ENCODE data around the gene GRIN3A. TPM values are rescaled to one million over a fixed set of nuclear protein-coding genes. Genes with fewer than 3 reads are reported as not detected.

The GRIN3A gene
- total RNA-seq, 5 donors from 2014 or later (not counting 1 experiment from before 2014, with no cell fraction given) = 0.08 TPM; not detected in 4

DNA sequence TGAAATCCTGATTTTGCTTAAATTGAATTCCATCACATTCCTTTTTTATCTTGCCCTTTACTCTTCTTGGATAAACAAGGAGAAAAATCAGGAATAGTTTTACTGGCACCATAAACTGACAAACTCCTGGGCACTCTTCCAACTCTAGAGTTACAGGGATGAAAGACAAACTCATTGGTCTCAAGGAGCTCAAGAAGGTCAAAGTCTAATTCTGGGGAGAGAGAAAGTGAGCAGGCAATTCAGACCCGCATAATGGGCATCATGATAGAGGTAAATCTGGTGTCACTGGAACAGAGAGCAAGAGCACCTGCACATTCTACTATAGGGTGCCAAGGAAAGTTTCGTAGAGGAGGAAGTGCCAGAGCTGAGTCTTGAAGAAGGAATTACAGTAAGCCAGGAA, 64.8 kb downstream of the GRIN3A start:
- Mint-ChIP-seq H3K9me3 (no peaks in the 10 kb centered on the region), H3K36me3 (no peaks in the 10 kb centered on the region), H3K27me3 (peaks cover 0 to 17% of the 10 kb centered on the region in 2 donors), H3K4me1 (no peaks in the 10 kb centered on the region), H3K4me3 (no peak overlapping the region), H3K27ac (no peak overlapping the region)
- Histone ChIP-seq H3K27me3 (replicated peaks in 1 of 2; ENCODE audit: control insufficient read depth in 2 of 2, extremely low read depth in 1 of 2, insufficient read depth in 2 of 2, low read length in 1 of 2) (no peaks in the 10 kb centered on the region), H3K27ac (ENCODE audit: low read length) (no peak overlapping the region), H3K4me3 (ENCODE audit: control insufficient read depth in 1 of 2, extremely low read depth in 1 of 2, low read length in 1 of 2) (no peak overlapping the region), H3K9me3 (no peaks in the 10 kb centered on the region), H3K36me3 (ENCODE audit: control insufficient read depth in 2 of 2, extremely low read depth in 1 of 2, insufficient read depth in 1 of 2, low read length in 1 of 2) (no peaks in the 10 kb centered on the region), H3K4me1 (ENCODE audit: control insufficient read depth in 1 of 2, extremely low read depth in 1 of 2, insufficient read depth in 2 of 2, low read length in 2 of 2) (no peaks in the 10 kb centered on the region)
- DNase-seq (no peak), ATAC-seq (replicated peaks in 1 of 4) (no peak)
- POLR2A ChIA-PET = interaction anchor here in 1 of 2 donors (0.7 kb wide), 1 partner anchor 316 kb away, joined by 3 read pairs; no protein-coding TSS in a partner anchor
- CTCF ChIA-PET = no interaction called here
- 75% methylated on average over 2 of the region's 2 CpGs for WGBS (ENCODE audit: insufficient coverage)

DNA sequence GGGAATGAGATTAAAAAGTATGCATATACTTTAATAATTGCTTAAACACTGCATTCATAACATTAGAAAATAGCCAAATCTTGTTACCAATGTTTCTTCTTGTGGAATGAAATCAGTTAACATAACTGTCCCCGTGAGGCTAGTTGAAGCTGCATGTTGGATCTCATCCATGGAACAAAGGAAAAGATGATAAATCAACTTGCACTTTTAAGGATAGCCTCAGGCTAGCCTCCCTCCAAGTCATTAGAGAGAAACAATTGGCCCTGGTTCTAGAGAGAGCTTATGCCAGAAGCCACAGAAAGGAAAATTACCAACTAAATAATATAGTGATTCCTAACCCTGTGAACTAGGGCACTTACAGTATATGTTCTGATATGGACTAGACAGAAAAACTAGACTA, 66.9 kb downstream of the GRIN3A start:
- Mint-ChIP-seq H3K36me3 (no peaks in the 10 kb centered on the region), H3K4me3 (no peak overlapping the region), H3K27ac (no peak overlapping the region), H3K9me3 (no peaks in the 10 kb centered on the region), H3K27me3 (peaks cover 0 to 11% of the 10 kb centered on the region in 2 donors), H3K4me1 (no peaks in the 10 kb centered on the region)
- Histone ChIP-seq H3K4me3 (ENCODE audit: control insufficient read depth in 1 of 2, extremely low read depth in 1 of 2, low read length in 1 of 2) (no peak overlapping the region), H3K9me3 (no peaks in the 10 kb centered on the region), H3K27ac (ENCODE audit: low read length) (no peak overlapping the region), H3K36me3 (ENCODE audit: control insufficient read depth in 2 of 2, extremely low read depth in 1 of 2, insufficient read depth in 1 of 2, low read length in 1 of 2) (no peaks in the 10 kb centered on the region), H3K27me3 (replicated peaks in 1 of 2; ENCODE audit: control insufficient read depth in 2 of 2, extremely low read depth in 1 of 2, insufficient read depth in 2 of 2, low read length in 1 of 2) (no peaks in the 10 kb centered on the region), H3K4me1 (ENCODE audit: control insufficient read depth in 1 of 2, extremely low read depth in 1 of 2, insufficient read depth in 2 of 2, low read length in 2 of 2) (no peaks in the 10 kb centered on the region)
- ChIA-PET CTCF (interaction anchor here in 1 of 2 donors (0.7 kb wide), 1 partner anchor 13 kb away, joined by 3 read pairs; no protein-coding TSS in a partner anchor), POLR2A (no interaction called here)
- DNase-seq = no peak
- WGBS (ENCODE audit: insufficient coverage) = 60% methylated on average over 1 of the region's 1 CpG
- no peak for ATAC-seq (replicated peaks in 1 of 4)

DNA sequence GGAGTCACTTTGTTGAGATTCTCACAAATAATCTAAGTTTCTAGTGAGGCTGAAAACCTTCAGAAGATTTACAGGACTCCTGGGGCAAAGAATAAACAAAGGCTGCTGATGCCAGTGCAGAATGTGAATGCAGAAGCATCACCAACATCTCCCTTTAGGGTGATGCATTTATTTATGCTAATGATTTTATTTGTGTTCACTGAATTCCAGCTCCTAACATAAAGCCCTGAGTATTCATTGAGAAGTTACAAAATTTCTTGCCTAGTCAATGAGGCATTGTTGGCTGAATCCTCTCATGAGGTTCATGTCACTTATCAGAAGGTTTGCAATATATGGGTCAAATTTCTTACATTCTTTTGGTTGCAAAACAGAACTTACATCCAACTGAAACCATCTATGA, 70.0 kb downstream of the GRIN3A start:
- Mint-ChIP-seq H3K27me3 (peaks cover 0 to 11% of the 10 kb centered on the region in 2 donors), H3K9me3 (no peaks in the 10 kb centered on the region), H3K4me3 (no peak overlapping the region), H3K4me1 (no peaks in the 10 kb centered on the region), H3K27ac (no peak overlapping the region), H3K36me3 (no peaks in the 10 kb centered on the region)
- CTCF ChIA-PET = interaction anchor here in 1 of 2 donors (0.6 to 1.0 kb wide), 2 partner anchors 12 to 46 kb away, joined by 3 read pairs; no protein-coding TSS in a partner anchor
- Histone ChIP-seq H3K27ac (ENCODE audit: low read length) (no peak overlapping the region), H3K4me3 (ENCODE audit: control insufficient read depth in 1 of 2, extremely low read depth in 1 of 2, low read length in 1 of 2) (no peak overlapping the region), H3K36me3 (ENCODE audit: control insufficient read depth in 2 of 2, extremely low read depth in 1 of 2, insufficient read depth in 1 of 2, low read length in 1 of 2) (no peaks in the 10 kb centered on the region), H3K4me1 (ENCODE audit: control insufficient read depth in 1 of 2, extremely low read depth in 1 of 2, insufficient read depth in 2 of 2, low read length in 2 of 2) (no peaks in the 10 kb centered on the region), H3K27me3 (replicated peaks in 1 of 2; ENCODE audit: control insufficient read depth in 2 of 2, extremely low read depth in 1 of 2, insufficient read depth in 2 of 2, low read length in 1 of 2) (no peaks in the 10 kb centered on the region), H3K9me3 (no peaks in the 10 kb centered on the region)
- ATAC-seq (replicated peaks in 1 of 4) = no peak
- no peak for DNase-seq
- POLR2A ChIA-PET = no interaction called here

DNA sequence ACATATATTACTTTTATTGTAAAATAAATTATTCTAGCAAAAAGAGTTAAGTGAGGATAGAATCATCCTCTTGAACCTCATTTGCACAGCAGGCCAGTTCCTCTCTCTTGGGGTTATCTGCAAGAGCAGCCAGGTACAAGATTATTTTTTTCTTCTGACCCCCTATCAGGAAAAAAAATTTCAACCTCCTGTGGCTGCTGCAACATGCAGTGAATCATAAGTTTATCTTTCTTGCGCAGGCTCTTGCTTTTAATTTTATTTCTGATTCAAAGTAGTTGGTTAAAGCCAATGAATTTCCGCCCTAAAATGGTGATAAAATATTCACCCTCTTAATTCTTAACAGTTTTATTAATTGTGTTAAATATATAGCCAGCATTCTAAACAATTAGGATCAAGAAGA, 74.0 kb downstream of the GRIN3A start:
- H3K27ac ChIP-seq (ENCODE audit: low read length) = no peak overlapping the region
- DNase-seq (no peak), ATAC-seq (replicated peaks in 1 of 4) (no peak)
- H3K36me3 Mint-ChIP-seq = no peaks in the 10 kb centered on the region
- H3K9me3 Mint-ChIP-seq = no peaks in the 10 kb centered on the region
- H3K4me1 Mint-ChIP-seq = no peaks in the 10 kb centered on the region
- no CpG with 5 or more reads among the region's 2 CpGs for whole genome bisulfite sequencing (ENCODE audit: insufficient coverage)
- H3K4me3 Mint-ChIP-seq = no peak overlapping the region
- H3K27me3 Mint-ChIP-seq = peaks cover 0 to 12% of the 10 kb centered on the region in 2 donors
- H3K4me1 ChIP-seq (ENCODE audit: control insufficient read depth in 1 of 2, extremely low read depth in 1 of 2, insufficient read depth in 2 of 2, low read length in 2 of 2) = no peaks in the 10 kb centered on the region
- POLR2A ChIA-PET = no interaction called here
- no peaks in the 10 kb centered on the region for H3K36me3 ChIP-seq (ENCODE audit: control insufficient read depth in 2 of 2, extremely low read depth in 1 of 2, insufficient read depth in 1 of 2, low read length in 1 of 2)
- no peak overlapping the region for H3K4me3 ChIP-seq (ENCODE audit: control insufficient read depth in 1 of 2, extremely low read depth in 1 of 2, low read length in 1 of 2)
- H3K27me3 ChIP-seq (replicated peaks in 1 of 2; ENCODE audit: control insufficient read depth in 2 of 2, extremely low read depth in 1 of 2, insufficient read depth in 2 of 2, low read length in 1 of 2) = no peaks in the 10 kb centered on the region
- no peak overlapping the region for H3K27ac Mint-ChIP-seq
- CTCF ChIA-PET = no interaction called here
- H3K9me3 ChIP-seq = no peaks in the 10 kb centered on the region

DNA sequence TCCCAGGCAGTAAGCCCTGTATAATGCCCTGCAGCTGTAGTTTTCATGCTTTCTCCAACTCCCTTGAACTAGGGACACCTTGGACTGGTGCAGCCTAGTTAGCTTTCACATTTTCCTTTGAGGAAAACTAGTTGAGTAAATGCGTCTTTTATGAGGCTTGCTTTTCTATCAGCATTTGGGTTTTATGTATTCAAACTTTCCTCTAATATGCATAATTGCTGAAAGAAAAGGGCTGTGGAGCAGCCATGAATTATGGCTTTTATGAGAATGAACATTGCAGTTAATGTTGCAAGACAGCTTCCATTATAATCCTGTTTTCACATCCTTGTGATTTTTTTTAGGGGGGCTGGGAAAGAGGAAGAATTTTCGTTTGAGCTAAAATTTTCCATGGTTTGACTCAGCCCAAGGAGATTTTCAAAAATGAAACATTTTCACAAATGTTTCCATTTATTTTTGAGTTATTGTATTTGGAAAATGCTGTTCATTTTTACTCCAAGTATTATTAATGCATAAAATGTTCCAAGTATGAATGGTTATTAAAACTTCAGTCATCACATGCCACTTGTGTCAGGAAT, 85.8 kb downstream of the GRIN3A start:
- no peaks in the 10 kb centered on the region for H3K36me3 Mint-ChIP-seq
- H3K9me3 Mint-ChIP-seq = no peaks in the 10 kb centered on the region
- no peak for DNase-seq
- no peak overlapping the region for H3K27ac Mint-ChIP-seq
- H3K27ac ChIP-seq (ENCODE audit: low read length) = no peak overlapping the region
- no peaks in the 10 kb centered on the region for H3K27me3 ChIP-seq (replicated peaks in 1 of 2; ENCODE audit: control insufficient read depth in 2 of 2, extremely low read depth in 1 of 2, insufficient read depth in 2 of 2, low read length in 1 of 2)
- H3K4me3 ChIP-seq (ENCODE audit: control insufficient read depth in 1 of 2, extremely low read depth in 1 of 2, low read length in 1 of 2) = no peak overlapping the region
- no peaks in the 10 kb centered on the region for H3K4me1 Mint-ChIP-seq
- H3K4me1 ChIP-seq (ENCODE audit: control insufficient read depth in 1 of 2, extremely low read depth in 1 of 2, insufficient read depth in 2 of 2, low read length in 2 of 2) = no peaks in the 10 kb centered on the region
- peaks cover 14 to 28% of the 10 kb centered on the region in 2 donors for H3K27me3 Mint-ChIP-seq
- ATAC-seq (replicated peaks in 1 of 4) = no peak
- ChIA-PET CTCF (interaction anchor here in 1 of 2 donors (0.7 kb wide), 1 partner anchor 11 kb away, joined by 5 read pairs; no protein-coding TSS in a partner anchor), POLR2A (interaction anchor here in 1 of 2 donors (0.7 kb wide), 1 partner anchor 48 kb away, joined by 3 read pairs; no protein-coding TSS in a partner anchor)
- no CpG with 5 or more reads among the region's 2 CpGs for WGBS (ENCODE audit: insufficient coverage)
- H3K4me3 Mint-ChIP-seq = no peak overlapping the region
- no peaks in the 10 kb centered on the region for H3K36me3 ChIP-seq (ENCODE audit: control insufficient read depth in 2 of 2, extremely low read depth in 1 of 2, insufficient read depth in 1 of 2, low read length in 1 of 2)
- H3K9me3 ChIP-seq = no peaks in the 10 kb centered on the region

DNA sequence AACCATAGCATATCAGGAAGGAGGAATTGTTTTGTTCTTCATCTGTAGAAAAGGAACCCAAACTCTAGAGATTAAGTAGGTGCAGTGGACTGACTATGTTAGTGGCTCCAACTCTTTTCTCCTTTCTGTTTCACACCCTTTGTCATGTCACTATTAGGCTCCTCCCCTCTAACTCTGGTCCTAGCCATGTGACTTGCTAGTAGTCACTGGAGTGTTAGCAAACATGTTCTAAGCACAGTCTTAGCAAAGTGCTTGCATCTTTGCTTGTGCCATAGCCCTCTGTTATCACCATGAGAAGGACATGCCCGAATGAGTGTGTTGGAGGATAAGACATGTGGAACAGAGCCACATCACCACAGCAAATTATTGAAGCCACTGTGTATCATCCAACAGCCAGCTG, 88.3 kb downstream of the GRIN3A start:
- no peaks in the 10 kb centered on the region for H3K4me1 ChIP-seq (ENCODE audit: control insufficient read depth in 1 of 2, extremely low read depth in 1 of 2, insufficient read depth in 2 of 2, low read length in 2 of 2)
- no peaks in the 10 kb centered on the region for H3K36me3 ChIP-seq (ENCODE audit: control insufficient read depth in 2 of 2, extremely low read depth in 1 of 2, insufficient read depth in 1 of 2, low read length in 1 of 2)
- no peaks in the 10 kb centered on the region for H3K4me1 Mint-ChIP-seq
- ChIA-PET CTCF (no interaction called here), POLR2A (no interaction called here)
- H3K4me3 Mint-ChIP-seq = no peak overlapping the region
- no peaks in the 10 kb centered on the region for H3K9me3 ChIP-seq
- H3K27me3 Mint-ChIP-seq = peaks cover 6 to 7% of the 10 kb centered on the region in 2 donors
- WGBS (ENCODE audit: insufficient coverage) = no CpG with 5 or more reads among the region's 1 CpG
- no peaks in the 10 kb centered on the region for H3K36me3 Mint-ChIP-seq
- DNase-seq = no peak
- H3K27ac ChIP-seq (ENCODE audit: low read length) = no peak overlapping the region
- H3K27me3 ChIP-seq (replicated peaks in 1 of 2; ENCODE audit: control insufficient read depth in 2 of 2, extremely low read depth in 1 of 2, insufficient read depth in 2 of 2, low read length in 1 of 2) = no peaks in the 10 kb centered on the region
- H3K9me3 Mint-ChIP-seq = no peaks in the 10 kb centered on the region
- ATAC-seq (replicated peaks in 1 of 4) = no peak
- H3K27ac Mint-ChIP-seq = no peak overlapping the region
- no peak overlapping the region for H3K4me3 ChIP-seq (ENCODE audit: control insufficient read depth in 1 of 2, extremely low read depth in 1 of 2, low read length in 1 of 2)

DNA sequence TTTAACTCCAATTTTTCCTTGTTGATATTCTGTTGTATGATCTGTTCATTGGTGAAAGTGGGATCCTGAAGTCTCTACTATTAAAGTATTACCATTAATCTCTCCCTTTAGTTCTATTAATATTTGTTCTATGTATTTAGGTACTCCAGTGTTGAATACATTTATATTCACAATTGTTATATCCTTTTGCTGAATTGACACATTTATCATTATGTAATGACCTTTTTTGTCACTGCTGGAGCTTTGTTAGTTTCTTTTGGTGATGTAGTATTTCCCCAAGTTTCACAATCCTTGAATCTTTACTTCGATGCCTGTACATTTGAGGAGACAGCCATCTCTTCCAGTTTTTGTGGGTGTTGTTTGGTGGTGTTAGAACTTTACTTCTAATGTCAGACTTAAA, 90.0 kb downstream of the GRIN3A start:
- Histone ChIP-seq H3K27ac (ENCODE audit: low read length) (no peak overlapping the region), H3K27me3 (replicated peaks in 1 of 2; ENCODE audit: control insufficient read depth in 2 of 2, extremely low read depth in 1 of 2, insufficient read depth in 2 of 2, low read length in 1 of 2) (no peaks in the 10 kb centered on the region), H3K4me3 (ENCODE audit: control insufficient read depth in 1 of 2, extremely low read depth in 1 of 2, low read length in 1 of 2) (no peak overlapping the region), H3K36me3 (ENCODE audit: control insufficient read depth in 2 of 2, extremely low read depth in 1 of 2, insufficient read depth in 1 of 2, low read length in 1 of 2) (no peaks in the 10 kb centered on the region), H3K9me3 (no peaks in the 10 kb centered on the region), H3K4me1 (ENCODE audit: control insufficient read depth in 1 of 2, extremely low read depth in 1 of 2, insufficient read depth in 2 of 2, low read length in 2 of 2) (no peaks in the 10 kb centered on the region)
- Mint-ChIP-seq H3K4me1 (no peaks in the 10 kb centered on the region), H3K9me3 (peaks cover 0 to 2% (median 0%) of the 10 kb centered on the region in 3 donors), H3K36me3 (no peaks in the 10 kb centered on the region), H3K27ac (no peak overlapping the region), H3K27me3 (no peaks in the 10 kb centered on the region), H3K4me3 (no peak overlapping the region)
- ChIA-PET CTCF (no interaction called here), POLR2A (no interaction called here)
- no peak for ATAC-seq (replicated peaks in 1 of 4)
- no CpG with 5 or more reads among the region's 1 CpG for WGBS (ENCODE audit: insufficient coverage)
- DNase-seq = no peak
